HCT116 (cell line): ENCODE data around the gene SLK. TPM values are rescaled to one million over a fixed set of nuclear protein-coding genes. Genes with fewer than 3 reads are reported as not detected.

Experiments
- ATAC-seq: fragments of 200-7000 bp; cut with Tn5 transposase; 2 replicates; pipeline ENCODE4 v1.9.1; 2020; ENCODE audit warnings: mild to moderate bottlenecking, moderate library complexity
- BruUV-seq: library from RNA; stranded (reverse); fragments of 400-500 nt; replicated peaks from 2 replicates; lab custom pipeline; 2021; lab: Mats Ljungman, UMichigan
- CTCF ChIA-PET: fragments of 300-600 bp; sonication (Branson Sonifier 250); formaldehyde crosslinking; loops from one replicate; lab custom pipeline; 2021; ENCODE audit warnings: antibody characterized with exemption; lab: Charles Lee
- POLR2A ChIA-PET: fragments of 300-600, 350-600 bp; sonication (Branson Sonifier 250); formaldehyde crosslinking; loops from one replicate; lab custom pipeline; 2021; ENCODE audit warnings: antibody characterized with exemption; lab: Charles Lee
- RAD21 ChIA-PET, 2 experiments: fragments of 300-600 bp; sonication (Branson Sonifier 250); formaldehyde crosslinking; loops; one replicate each; lab custom pipeline; 2023; ENCODE audit warnings: low total read pairs in 2 of 2; ENCODE audit not compliant: uncharacterized antibody in 2 of 2, unreplicated experiment in 2 of 2, low non-redundant PET in 1 of 2; lab: Charles Lee
- DNase-seq: peaks from one replicate; pipeline ENCODE4 v3.0.0-alpha.2; 2010; ENCODE audit warnings: low read depth, low spot score
- H2AFZ ChIP-seq: fragments of 200-600 bp; shearing (Covaris generic), sonication (generic); 2 replicates; pipeline ENCODE4 v1.6.1; 2017; ENCODE audit warnings: low read depth, mixed run types, mixed read lengths, antibody characterized with exemption, low read length; ENCODE audit not compliant: poor library complexity, severe bottlenecking
- H3K27ac ChIP-seq: 2 replicates; pipeline ENCODE4 v1.5.1; 2012; ENCODE audit warnings: low read depth, low read length
- H3K27me3 ChIP-seq: fragments of 200-600 bp; sonication (generic); 2 replicates; pipeline ENCODE4 v1.6.1; 2016; ENCODE audit warnings: mixed run types, low read length, mixed read lengths; ENCODE audit not compliant: insufficient read depth
- H3K36me3 ChIP-seq, 2 experiments: fragments of 200-500 bp in 1 of 2; fragments of 200-600 bp in 1 of 2; sonication (Bioruptor generic) in 1 of 2; sonication (generic) in 1 of 2; 2 replicates each; pipeline versions ENCODE4 v1.5.1 to v1.6.1; 2014 to 2016; ENCODE audit warnings: low read length in 2 of 2, inconsistent platforms in 1 of 2, mixed read lengths in 1 of 2, mixed run types in 1 of 2; ENCODE audit not compliant: insufficient read depth in 2 of 2, control insufficient read depth in 1 of 2
- H3K4me1 ChIP-seq, 2 experiments: fragments of 200-600 bp in 1 of 2; sonication (generic) in 1 of 2; 2 replicates each; pipeline versions ENCODE4 v1.5.1 to v1.6.1; 2012 to 2017; ENCODE audit warnings: low read length in 2 of 2, inconsistent platforms in 1 of 2, mild to moderate bottlenecking in 1 of 2, mixed read lengths in 1 of 2, mixed run types in 1 of 2, moderate library complexity in 1 of 2; ENCODE audit not compliant: insufficient read depth in 2 of 2, control insufficient read depth in 1 of 2
- H3K4me2 ChIP-seq: fragments of 200-600 bp; sonication (generic); 2 replicates; pipeline ENCODE4 v1.6.1; 2017; ENCODE audit warnings: mixed run types, low read length, mixed read lengths
- H3K4me3 ChIP-seq, 2 experiments: fragments of 200-600 bp in 1 of 2; sonication (generic) in 1 of 2; replicated peaks in 1 of 2; 2 replicates each; pipeline ENCODE4 v1.5.1; 2011 to 2016; ENCODE audit warnings: low read length in 2 of 2, control low read depth in 1 of 2, low read depth in 1 of 2, mild to moderate bottlenecking in 1 of 2, mixed read lengths in 1 of 2, mixed run types in 1 of 2
- H3K79me2 ChIP-seq: fragments of 200-600 bp; sonication (generic); 2 replicates; pipeline ENCODE4 v1.6.1; 2017; ENCODE audit warnings: mild to moderate bottlenecking, mixed run types, low read length, moderate library complexity, mixed read lengths; ENCODE audit not compliant: insufficient read depth
- H3K9ac ChIP-seq: fragments of 200-600 bp; sonication (generic); 2 replicates; pipeline ENCODE4 v1.6.1; 2016; ENCODE audit warnings: low read length, mixed read lengths
- H3K9me2 ChIP-seq: fragments of 200-600 bp; sonication (generic), shearing (Covaris generic); 2 replicates; pipeline ENCODE4 v1.6.1; 2017; ENCODE audit warnings: mixed run types, mild to moderate bottlenecking, moderate library complexity; ENCODE audit not compliant: insufficient read depth
- H3K9me3 ChIP-seq, 2 experiments: fragments of 200-500 bp in 1 of 2; fragments of 200-600 bp in 1 of 2; sonication (Bioruptor generic) in 1 of 2; sonication (generic) in 1 of 2; 2 replicates each; pipeline ENCODE4 v1.6.1; 2014 to 2017; ENCODE audit warnings: low read length in 2 of 2, mixed read lengths in 2 of 2, inconsistent platforms in 1 of 2, low read depth in 1 of 2, mild to moderate bottlenecking in 1 of 2, mixed run types in 1 of 2, moderate library complexity in 1 of 2; ENCODE audit not compliant: control insufficient read depth in 1 of 2, insufficient read depth in 1 of 2
- H4K20me1 ChIP-seq: fragments of 200-600 bp; sonication (generic), shearing (Covaris generic); 2 replicates; pipeline ENCODE4 v1.6.1; 2017; ENCODE audit warnings: mixed run types, mild to moderate bottlenecking, moderate library complexity; ENCODE audit not compliant: insufficient read depth
- ATF3 ChIP-seq: IDR thresholded peaks from 2 replicates; pipeline ENCODE4 v1.6.1; 2012
- CBX3 ChIP-seq: IDR thresholded peaks from 2 replicates; pipeline ENCODE4 v1.6.1; 2012; ENCODE audit warnings: low read depth
- CEBPB ChIP-seq: IDR thresholded peaks from 2 replicates; pipeline ENCODE4 v1.6.1; 2012; ENCODE audit warnings: low read depth
- EGR1 ChIP-seq: IDR thresholded peaks from 2 replicates; pipeline ENCODE4 v1.6.1; 2012; ENCODE audit warnings: low read depth
- ELF1 ChIP-seq: IDR thresholded peaks from 2 replicates; pipeline ENCODE4 v1.6.1; 2012; ENCODE audit warnings: low read depth, borderline replicate concordance
- EZH2 ChIP-seq: fragments of 200-600 bp; sonication (generic); IDR thresholded peaks from 2 replicates; pipeline ENCODE4 v1.6.1; 2017; ENCODE audit warnings: antibody characterized with exemption, mixed run types
- EZH2phosphoT487 ChIP-seq: fragments of 200-600 bp; IDR thresholded peaks from 2 replicates; pipeline ENCODE4 v1.6.1; 2018; ENCODE audit warnings: antibody characterized with exemption, borderline replicate concordance
- JUND ChIP-seq: IDR thresholded peaks from 2 replicates; pipeline ENCODE4 v1.6.1; 2012
- POLR2AphosphoS5 ChIP-seq: IDR thresholded peaks from 2 replicates; pipeline ENCODE4 v1.6.1; 2011; ENCODE audit warnings: mild to moderate bottlenecking, low read depth, low read length, moderate library complexity
- SIN3A ChIP-seq: IDR thresholded peaks from 2 replicates; pipeline ENCODE4 v1.6.1; 2012; ENCODE audit warnings: low read depth
- SP1 ChIP-seq: IDR thresholded peaks from 2 replicates; pipeline ENCODE4 v1.6.1; 2012; ENCODE audit warnings: low read depth
- SRF ChIP-seq: IDR thresholded peaks from 2 replicates; pipeline ENCODE4 v1.6.1; 2012; ENCODE audit warnings: low read depth
- ZNF274 ChIP-seq: fragments of 200-500 bp; sonication (Bioruptor generic); IDR thresholded peaks from 2 replicates; pipeline ENCODE4 v1.6.1; 2014; ENCODE audit warnings: mild to moderate bottlenecking, low read depth, low read length, inconsistent platforms
- intact Hi-C: fragments of 100-400 bp; cut with micrococcal nuclease; formaldehyde crosslinking; loops from 2 replicates; pipeline ENCODE4 v1.10.0; 2022
- microRNA counts: library from miRNA; unstranded; fragments of <30 nt; microRNA quantifications from one replicate; lab custom pipeline; 2015
- microRNA-seq: library from miRNA; unstranded; fragments of <30 nt; microRNA quantifications from one replicate; pipeline ENCODE4, GENCODE V29; 2016; ENCODE audit warnings: borderline number of aligned reads
- total RNA-seq: library from RNA; stranded (reverse); gene quantifications from one replicate; pipeline ENCODE4 v1.2.1, GENCODE V29; 2021; ENCODE audit not compliant: unreplicated experiment
- TF ChIP-seq, protein P1 (sequence below): IDR thresholded peaks from 2 replicates; pipeline ENCODE4 v1.6.1; 2012

The SLK gene
- total RNA-seq, 1 experiment from 2014 or later = 44.2 TPM

GRCh38 chr10:104077247-104077646, 110.3 kb downstream of the SLK start (continued):
- no peak for TF ChIP-seq EZH2
- no peak for TF ChIP-seq ATF3

DNA sequence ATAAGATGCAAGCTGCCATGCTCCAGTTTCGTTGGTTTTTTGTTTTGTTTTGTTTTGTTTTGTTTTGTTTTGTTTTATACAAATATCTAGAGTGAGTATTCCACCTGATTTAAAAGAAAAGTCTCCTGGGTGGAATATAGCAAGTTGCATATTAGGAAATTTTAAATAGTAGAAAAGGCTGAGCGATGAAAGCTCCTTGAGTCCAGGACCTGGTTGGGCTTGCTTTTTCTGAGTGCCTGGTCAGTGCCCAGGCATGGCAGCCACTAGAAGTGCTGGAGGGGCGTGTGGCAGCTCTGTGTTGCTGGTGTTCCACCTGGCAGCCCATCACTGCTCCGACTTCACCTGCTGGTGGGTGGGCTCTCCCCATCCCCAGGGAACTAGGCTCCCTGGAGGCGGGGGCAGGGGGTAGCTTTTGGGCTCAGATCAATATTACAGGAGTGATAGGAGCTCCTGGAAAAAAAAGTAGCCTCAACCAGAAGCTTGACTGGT, 110.8 kb downstream of the SLK start:
- DNase-seq = no peak
- Histone ChIP-seq H3K27me3 (no peaks in the 10 kb centered on the region), H3K9ac (no peak overlapping the region), H3K4me2 (no peak overlapping the region; the same call in 1 of the 2 replicates)
- no TSS peak for BruUV-seq
- TF ChIP-seq SIN3A (no peak), EGR1 (no peak), POLR2AphosphoS5 (no peak), SP1 (no peak), EZH2phosphoT487 (no peak), CEBPB (no peak), SRF (no peak), ELF1 (no peak), JUND (no peak), CBX3 (no peak), ZNF274 (no peak)
- TF ChIP-seq, protein P1, sequence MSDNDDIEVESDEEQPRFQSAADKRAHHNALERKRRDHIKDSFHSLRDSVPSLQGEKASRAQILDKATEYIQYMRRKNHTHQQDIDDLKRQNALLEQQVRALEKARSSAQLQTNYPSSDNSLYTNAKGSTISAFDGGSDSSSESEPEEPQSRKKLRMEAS = no peak
- TF ChIP-seq, all 23 proteins: peak for 0
- Histone ChIP-seq H3K36me3 (no peaks in the 10 kb centered on the region), H3K9me3 (no peaks in the 10 kb centered on the region), H3K4me1 (peaks cover 13 to 20% of the 10 kb centered on the region in 2 experiments), H3K27ac (no peak overlapping the region), H3K9me2 (no peaks in the 10 kb centered on the region), H4K20me1 (no peaks in the 10 kb centered on the region), H3K4me3 (no peak overlapping the region), H2AFZ (no peak overlapping the region), H3K79me2 (no peaks in the 10 kb centered on the region)
- no peak for ATAC-seq
- intact Hi-C loops = no loop called here
- ChIA-PET RAD21 (no interaction called here), CTCF (interaction anchor here (1.1 to 1.6 kb wide), 2 partner anchors 8 to 44 kb away, joined by 3 to 5 read pairs; partner anchors contain the start of gene SFR1), POLR2A (interaction anchor here (0.8 to 1.8 kb wide), 2 partner anchors 40 to 44 kb away, joined by 3 to 5 read pairs; partner anchors contain the start of gene SFR1)

MicroRNA genes within 50 kb of the gene (microRNA counts, 767-probe panel; counts per million panel counts)
- microRNA hsa-miR-936 (lab: Ali Mortazavi, UCI) = not detected

Small RNA genes lying within 50 kb of the gene (microRNA-seq; reads per million reads assigned to microRNA genes)
- not detected for gene MIR936

Other genes starting within 250 kb of the SLK start
- gene SH3PXD2A, start 111.6 kb upstream of the SLK start, total RNA-seq = 8.7 TPM
- 74.7 TPM for gene STN1, start 49.0 kb upstream of the SLK start, total RNA-seq
- 3.5 TPM for gene COL17A1, start 118.7 kb downstream of the SLK start, total RNA-seq
- gene SFR1, start 155.0 kb downstream of the SLK start, total RNA-seq = 38.5 TPM